CD4-positive, alpha-beta T cell treated with Interleukin-15 for 4 hours (primary cell): ENCODE results near the gene CASP5.
"Not testable (repeated sequence)": the region's sequence is repeated elsewhere in the genome, so short reads cannot be mapped to it uniquely, and the experiment has no call there.

Experiments
- DNase-seq: peaks from one replicate; pipeline ENCODE4 v3.0.0-alpha.2; 2020; ENCODE audit warnings: low spot score

Gene CASP5

GRCh38 chr11:105033343-105033742, 10.4 kb upstream of the CASP5 start:
- no peak for DNase-seq

- DNase-seq = no peak
Measured at GRCh38 chr11:105032495-105032894, 9.5 kb upstream of the CASP5 start.

- no peak for DNase-seq
Measured at GRCh38 chr11:105027678-105028077, 4.7 kb upstream of the CASP5 start.

- DNase-seq = no peak
Measured at GRCh38 chr11:105024394-105024793, 1.4 kb upstream of the CASP5 start.

GRCh38 chr11:105022527-105022926, 441 bp downstream of the CASP5 start:
- DNase-seq = no peak

- no peak for DNase-seq
Measured at GRCh38 chr11:105007463-105007862, 15.5 kb downstream of the CASP5 start.

GRCh38 chr11:105005451-105005845, 17.5 kb downstream of the CASP5 start:
- DNase-seq = no peak

GRCh38 chr11:105004021-105004420, 18.9 kb downstream of the CASP5 start:
- DNase-seq = no peak

GRCh38 chr11:105003151-105003550, 19.8 kb downstream of the CASP5 start:
- no peak for DNase-seq

GRCh38 chr11:105000797-105001196, 22.2 kb downstream of the CASP5 start:
- DNase-seq = peak; percentile 71

GRCh38 chr11:105000167-105000566, 22.8 kb downstream of the CASP5 start:
- no peak for DNase-seq

- DNase-seq = no peak
Measured at GRCh38 chr11:104999721-105000120, 23.2 kb downstream of the CASP5 start.

GRCh38 chr11:104997288-104997687, 25.7 kb downstream of the CASP5 start:
- DNase-seq = no peak

GRCh38 chr11:104995001-104995408, 28.0 kb downstream of the CASP5 start:
- no peak for DNase-seq

GRCh38 chr11:104992781-104993180, 30.2 kb downstream of the CASP5 start:
- no peak for DNase-seq

- no peak for DNase-seq
Measured at GRCh38 chr11:104991994-104992393, 31.0 kb downstream of the CASP5 start.

GRCh38 chr11:104984808-104985207, 38.2 kb downstream of the CASP5 start:
- DNase-seq = no peak

GRCh38 chr11:104979839-104980238, 43.1 kb downstream of the CASP5 start:
- DNase-seq = no peak

GRCh38 chr11:104973616-104974015, 49.4 kb downstream of the CASP5 start:
- DNase-seq = no peak

GRCh38 chr11:104972924-104973323, 50.0 kb downstream of the CASP5 start:
- not testable (repeated sequence) for DNase-seq

- DNase-seq = no peak
Measured at GRCh38 chr11:104970756-104971155, 52.2 kb downstream of the CASP5 start.

- no peak for DNase-seq
Measured at GRCh38 chr11:104968856-104969776, 53.9 kb downstream of the CASP5 start.

GRCh38 chr11:104968355-104968855, 54.6 kb downstream of the CASP5 start, which contains the start of gene CASP4:
Gene CASP4 (minus strand): TSS chr11:104968574. CDS start chr11:104968525, 49 bp downstream.
- DNase-seq = peak; percentile 66
